Gastroesophageal sphincter (tissue), 4 donors: ENCODE data around the gene COX15. TPM values are rescaled to one million over a fixed set of nuclear protein-coding genes. Genes with fewer than 3 reads are reported as not detected.
A peak's percentile ranks its signal among the peaks of the same experiment; 100 is the strongest.

ENCODE experiments used
- ATAC-seq: fragments of 150-250 bp; one replicate; pipeline ENCODE4 v1.9.1; 2016; ENCODE audit warnings: mild to moderate bottlenecking, moderate library complexity
- H3K27ac ChIP-seq, 4 donors: fragments of 200-600 bp; sonication (generic) in 3 of 4; 1 replicate in 3 of 4; 2 replicates in 1 of 4; pipeline ENCODE4 v1.5.1; 2016 to 2019
- H3K27me3 ChIP-seq: fragments of 200-600 bp; sonication (generic); one replicate; pipeline ENCODE4 v1.5.1; 2019
- H3K36me3 ChIP-seq, 2 donors: fragments of 200-600 bp; sonication (generic); one replicate each; pipeline ENCODE4 v1.5.1; 2019; ENCODE audit warnings: control low read depth in 1 of 2
- H3K4me1 ChIP-seq, 3 donors: fragments of 200-600 bp; sonication (generic); 1 replicate in 2 of 3; 2 replicates in 1 of 3; pipeline ENCODE4 v1.5.1; 2016 to 2019; ENCODE audit warnings: control low read depth in 2 of 3
- H3K4me3 ChIP-seq, 2 donors: fragments of 200-600 bp; sonication (generic); one replicate each; pipeline ENCODE4 v1.5.1; 2019; ENCODE audit warnings: mild to moderate bottlenecking in 1 of 2, moderate library complexity in 1 of 2
- H3K9me3 ChIP-seq, 3 donors: fragments of 200-600 bp; sonication (generic); one replicate each; pipeline ENCODE4 v1.5.1; 2017 to 2019; ENCODE audit warnings: control low read depth in 2 of 3
- EP300 ChIP-seq: sonication (generic); formaldehyde crosslinking; IDR thresholded peaks from one replicate; pipeline ENCODE4 v1.6.1; 2017; ENCODE audit warnings: antibody characterized with exemption, mild to moderate bottlenecking
- POLR2A ChIP-seq, 2 donors: fragments of 450-650 bp; IDR thresholded peaks; one replicate each; pipeline ENCODE4 v1.6.1; 2017; ENCODE audit warnings: antibody characterized with exemption in 2 of 2, mild to moderate bottlenecking in 2 of 2, moderate library complexity in 1 of 2
- POLR2AphosphoS5 ChIP-seq: sonication (generic); formaldehyde crosslinking; IDR thresholded peaks from one replicate; pipeline ENCODE4 v1.6.1; 2017; ENCODE audit warnings: antibody characterized with exemption
- WGBS, 2 donors: methylation state at CpG; one replicate each; pipeline ENCODE4 v1.1.5; 2018; ENCODE audit warnings: low coverage in 1 of 2; 5-methylcytosine and 5-hydroxymethylcytosine counted together
- total RNA-seq, 4 donors: library from RNA; depleted of rRNA; stranded (reverse); fragments of >200 nt; gene quantifications; one replicate each; pipeline ENCODE4 v1.1.0, GENCODE V29; 2016
- TF ChIP-seq, protein P1 (sequence below), 4 experiments: fragments of 200-600 bp in 2 of 4; fragments of 450-650 bp in 2 of 4; sonication (generic) in 1 of 4; IDR thresholded peaks; one replicate each; pipeline ENCODE4 v1.5.1; 2017 to 2019; ENCODE audit warnings: antibody characterized with exemption in 4 of 4, mild to moderate bottlenecking in 2 of 4, moderate library complexity in 2 of 4

The COX15 gene
- total RNA-seq = 10 to 100 TPM; 25.6 to 32.6 (median 29.3) TPM

DNA sequence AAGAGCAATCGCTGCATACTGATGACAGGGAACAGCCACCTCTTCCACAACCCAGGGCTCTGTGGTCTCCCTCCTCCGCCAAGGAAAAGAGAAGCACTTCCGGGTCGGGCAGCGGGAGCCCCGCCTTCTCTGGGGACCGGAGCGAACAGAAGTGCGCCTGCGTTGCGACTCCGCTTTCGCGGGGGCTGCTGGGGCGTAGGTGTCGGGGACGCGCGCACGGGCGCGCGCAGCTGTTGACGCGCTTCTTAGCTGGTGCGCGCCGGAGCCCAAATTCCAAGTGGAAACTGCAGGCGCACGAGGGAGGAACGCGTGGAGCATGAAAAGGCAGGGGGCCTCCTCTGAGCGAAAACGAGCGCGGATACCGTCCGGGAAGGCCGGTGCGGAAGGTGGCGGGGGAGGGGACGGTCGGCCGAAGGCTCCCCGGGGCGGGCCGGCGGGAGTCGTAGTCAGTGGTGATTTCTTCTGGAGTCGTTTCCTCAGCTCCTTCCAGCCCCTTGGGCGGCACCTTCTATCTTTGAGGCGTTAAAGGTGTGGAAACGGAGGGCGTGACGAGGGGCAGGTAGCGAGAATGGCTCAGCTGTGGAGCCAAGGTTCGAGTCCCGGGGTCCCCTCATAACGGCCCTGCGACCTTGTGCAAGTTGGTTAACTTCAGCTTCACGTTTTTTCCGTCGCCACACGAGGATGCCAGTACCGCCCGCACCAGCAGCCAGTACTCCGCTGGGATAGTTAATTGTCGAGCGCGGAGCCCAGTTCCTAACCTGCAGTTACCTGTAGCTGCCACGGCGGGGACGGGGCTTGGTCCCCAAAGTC, at the start of gene COX15, which contains the start of gene CUTC:
COX15 (minus strand) TSS at position 95 of the 810 bp plus-strand sequence; CDS start at position 17, 78 bp downstream.
CUTC (plus strand) TSS at position 202 of the 810 bp plus-strand sequence; CDS start at position 317, 115 bp downstream.
- peak; percentile 71 to 78 for TF ChIP-seq POLR2A (IDR thresholded peaks at IDR 0.05)
- TF ChIP-seq, protein P1, sequence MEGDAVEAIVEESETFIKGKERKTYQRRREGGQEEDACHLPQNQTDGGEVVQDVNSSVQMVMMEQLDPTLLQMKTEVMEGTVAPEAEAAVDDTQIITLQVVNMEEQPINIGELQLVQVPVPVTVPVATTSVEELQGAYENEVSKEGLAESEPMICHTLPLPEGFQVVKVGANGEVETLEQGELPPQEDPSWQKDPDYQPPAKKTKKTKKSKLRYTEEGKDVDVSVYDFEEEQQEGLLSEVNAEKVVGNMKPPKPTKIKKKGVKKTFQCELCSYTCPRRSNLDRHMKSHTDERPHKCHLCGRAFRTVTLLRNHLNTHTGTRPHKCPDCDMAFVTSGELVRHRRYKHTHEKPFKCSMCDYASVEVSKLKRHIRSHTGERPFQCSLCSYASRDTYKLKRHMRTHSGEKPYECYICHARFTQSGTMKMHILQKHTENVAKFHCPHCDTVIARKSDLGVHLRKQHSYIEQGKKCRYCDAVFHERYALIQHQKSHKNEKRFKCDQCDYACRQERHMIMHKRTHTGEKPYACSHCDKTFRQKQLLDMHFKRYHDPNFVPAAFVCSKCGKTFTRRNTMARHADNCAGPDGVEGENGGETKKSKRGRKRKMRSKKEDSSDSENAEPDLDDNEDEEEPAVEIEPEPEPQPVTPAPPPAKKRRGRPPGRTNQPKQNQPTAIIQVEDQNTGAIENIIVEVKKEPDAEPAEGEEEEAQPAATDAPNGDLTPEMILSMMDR (IDR thresholded peaks at IDR 0.05) = peak in 3 of 4 experiments; percentile 35 to 49 (median 45)
- no peak for TF ChIP-seq EP300
- TF ChIP-seq POLR2AphosphoS5 = peak; percentile 93
- 0% methylated on average over 1 to 10 of the region's 73 CpGs for WGBS, 2 donors

DNA sequence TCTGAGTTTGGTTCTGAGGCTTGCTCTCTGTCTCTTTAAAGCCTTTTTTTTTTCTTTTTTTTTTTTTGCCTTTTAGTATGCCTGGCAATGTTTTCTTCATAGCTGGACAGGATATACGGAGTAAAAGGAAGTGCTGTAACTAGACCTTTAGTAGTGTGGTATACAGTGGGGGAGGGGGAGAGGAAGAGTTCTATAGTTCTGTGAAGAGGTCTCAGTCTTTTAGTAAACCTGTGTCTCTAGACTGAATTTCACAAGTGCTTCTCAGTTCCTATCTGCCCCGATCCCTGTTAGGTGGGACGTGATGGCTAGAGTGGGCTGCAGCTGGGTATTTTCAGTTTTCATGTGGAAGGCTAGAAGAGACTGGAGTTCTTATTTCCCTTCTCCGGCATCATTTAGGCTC, 47.4 kb upstream of the COX15 start:
- Histone ChIP-seq H3K9me3 (no peaks in the 10 kb centered on the region), H3K4me3 (no peak overlapping the region), H3K4me1 (peaks cover 0 to 13% (median 4%) of the 10 kb centered on the region in 3 donors), H3K27ac (peak overlapping the region in 3 of 4 donors; percentile 25 to 63 (median 53)), H3K36me3 (no peaks in the 10 kb centered on the region), H3K27me3 (no peaks in the 10 kb centered on the region)
- TF ChIP-seq EP300 (no peak), POLR2AphosphoS5 (no peak), POLR2A (IDR thresholded peaks at IDR 0.05) (no peak)
- TF ChIP-seq, protein P1 (IDR thresholded peaks at IDR 0.05) = no peak
- WGBS, 2 donors = 6 to 30% methylated on average over 2 of the region's 4 CpGs
- ATAC-seq = peak; percentile 46

More for the DNA sequence above, at the start of gene COX15, which contains the start of gene CUTC:
- Histone ChIP-seq H3K4me3 (peak within 1 kb of the TSS; percentile 69 to 87), H3K27me3 (no peaks in the 10 kb centered on the region), H3K4me1 (peaks cover 0 to 36% (median 7%) of the 10 kb centered on the region in 3 donors), H3K36me3 (peaks cover 0 to 33% of the 10 kb centered on the region in 2 donors), H3K9me3 (no peaks in the 10 kb centered on the region), H3K27ac (peak within 1 kb of the TSS; percentile 83 to 97 (median 96))
- ATAC-seq = peak; percentile 98

DNA sequence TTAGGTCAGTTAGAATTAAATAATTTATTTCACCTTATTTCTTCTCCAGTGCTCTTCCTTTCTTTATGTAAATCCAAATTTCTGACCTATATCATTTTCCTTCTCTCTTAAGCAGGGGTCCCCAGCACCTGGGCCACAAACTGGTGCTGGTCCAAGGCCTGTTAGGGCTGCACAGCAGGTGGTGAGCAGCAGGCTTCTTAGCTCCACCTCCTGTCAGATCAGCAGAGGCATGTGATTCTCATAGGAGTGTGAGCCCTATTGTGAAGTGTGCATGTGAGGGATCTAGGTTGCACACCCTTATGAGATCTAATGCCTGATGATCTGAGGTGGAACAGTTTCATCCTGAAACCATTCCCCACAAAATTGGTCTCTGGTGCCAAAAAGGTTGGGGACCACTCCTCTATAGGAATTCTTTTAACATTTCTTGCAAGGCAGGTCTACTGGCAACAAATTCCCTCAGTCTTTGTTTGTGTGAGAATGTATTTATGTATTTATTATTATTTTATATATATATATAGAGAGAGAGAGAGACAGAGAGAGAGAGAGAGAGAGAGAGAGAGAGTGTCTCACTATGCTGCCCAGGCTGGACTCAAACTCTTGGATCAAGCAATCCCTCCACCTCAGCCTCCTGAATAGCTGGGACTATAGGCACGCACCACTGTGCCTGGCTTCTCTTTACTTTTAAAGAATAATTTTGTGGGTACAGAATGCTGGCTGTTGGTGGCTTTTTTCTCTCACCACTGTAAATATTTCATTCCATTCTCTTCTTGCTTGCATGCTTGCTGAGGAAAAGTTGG, 46.2 kb upstream of the COX15 start:
- WGBS, 2 donors = 100% methylated on average over 1 of the region's 1 CpG; no CpG with 5 or more reads in 1 of the 2 donors
- no peaks in the 10 kb centered on the region for H3K9me3 ChIP-seq
- no peak for TF ChIP-seq EP300
- no peak for TF ChIP-seq POLR2A (IDR thresholded peaks at IDR 0.05)
- TF ChIP-seq, protein P1 (IDR thresholded peaks at IDR 0.05) = no peak
- no peak overlapping the region for H3K4me3 ChIP-seq
- no peaks in the 10 kb centered on the region for H3K36me3 ChIP-seq
- H3K27me3 ChIP-seq = no peaks in the 10 kb centered on the region
- no peak for ATAC-seq
- peaks cover 0 to 4% (median 3%) of the 10 kb centered on the region in 3 donors for H3K4me1 ChIP-seq
- no peak overlapping the region for H3K27ac ChIP-seq

DNA sequence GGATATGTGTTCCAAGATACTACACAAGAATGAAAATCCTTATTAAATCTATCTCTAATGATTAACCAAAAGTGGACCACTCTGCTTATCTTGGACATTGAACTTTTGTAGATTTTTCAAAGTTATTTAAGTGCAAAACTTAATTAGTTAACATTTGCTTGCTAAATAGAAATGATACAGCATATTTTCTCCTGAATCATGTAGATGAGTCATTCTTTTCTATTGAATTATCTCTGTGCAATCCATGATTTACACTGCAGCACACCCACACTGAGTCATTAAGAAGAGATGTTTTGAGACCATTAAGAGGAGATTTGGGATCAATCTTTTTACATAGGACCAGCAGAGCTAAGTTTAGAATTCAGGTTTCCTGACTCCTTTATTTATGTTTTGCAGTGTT, 43.9 kb upstream of the COX15 start:
- no peaks in the 10 kb centered on the region for H3K36me3 ChIP-seq
- TF ChIP-seq POLR2AphosphoS5 (no peak), EP300 (no peak), POLR2A (IDR thresholded peaks at IDR 0.05) (no peak)
- TF ChIP-seq, protein P1 (IDR thresholded peaks at IDR 0.05) = no peak
- ATAC-seq = peak; percentile 67
- no peak overlapping the region for H3K27ac ChIP-seq
- no peak overlapping the region for H3K4me3 ChIP-seq
- H3K4me1 ChIP-seq = peaks cover 0 to 4% (median 3%) of the 10 kb centered on the region in 3 donors
- H3K27me3 ChIP-seq = no peaks in the 10 kb centered on the region
- no peaks in the 10 kb centered on the region for H3K9me3 ChIP-seq
